Esophagus squamous epithelium (tissue), 5 donors: ENCODE results near the gene SEBOX. TPM values are rescaled to one million over a fixed set of nuclear protein-coding genes. Genes with fewer than 3 reads are reported as not detected.
A peak's percentile ranks its signal among the peaks of the same experiment; 100 is the strongest.

Source experiments
- DNase-seq: peaks from one replicate; lab custom pipeline; 2025; lab: John Stamatoyannopoulos, UW
- H3K27ac ChIP-seq, 4 donors: fragments of 200-600 bp; sonication (generic); one replicate each; pipeline ENCODE4 v1.5.1; 2016 to 2019; ENCODE audit warnings: mild to moderate bottlenecking in 1 of 4
- H3K27me3 ChIP-seq, 4 donors: fragments of 200-600 bp; sonication (generic); 1 replicate in 3 of 4; 2 replicates in 1 of 4; pipeline versions ENCODE4 v1.5.1 to v1.6.0; 2017 to 2021; ENCODE audit warnings: antibody characterized with exemption in 1 of 4
- H3K36me3 ChIP-seq, 3 donors: fragments of 200-600 bp; sonication (generic); one replicate each; pipeline ENCODE4 v1.5.1; 2016 to 2019
- H3K4me1 ChIP-seq, 3 donors: fragments of 200-600 bp; sonication (generic); one replicate each; pipeline ENCODE4 v1.5.1; 2017 to 2019
- H3K4me3 ChIP-seq, 4 donors: fragments of 200-600 bp; sonication (generic); 1 replicate in 3 of 4; 2 replicates in 1 of 4; pipeline ENCODE4 v1.5.1; 2016 to 2019; ENCODE audit warnings: mild to moderate bottlenecking in 2 of 4, moderate library complexity in 1 of 4
- H3K9me3 ChIP-seq, 3 donors: fragments of 200-600 bp; sonication (generic); one replicate each; pipeline ENCODE4 v1.5.1; 2016 to 2019
- CTCF ChIP-seq, 6 experiments: fragments of 450-650 bp in 4 of 6; fragments of 200-600 bp in 2 of 6; sonication (generic) in 2 of 6; IDR thresholded peaks; one replicate each; pipeline ENCODE4 v1.5.1; 2016 to 2019; ENCODE audit warnings: antibody characterized with exemption in 6 of 6, mild to moderate bottlenecking in 4 of 6, moderate library complexity in 4 of 6
- POLR2A ChIP-seq, 4 donors: fragments of 450-650 bp; IDR thresholded peaks; one replicate each; pipeline ENCODE4 v1.6.1; 2017; ENCODE audit warnings: antibody characterized with exemption in 4 of 4, mild to moderate bottlenecking in 4 of 4, moderate library complexity in 3 of 4
- whole genome bisulfite sequencing, 2 donors: methylation state at CpG; one replicate each; pipeline ENCODE4 v1.1.5; 2018; 5-methylcytosine and 5-hydroxymethylcytosine counted together
- intact Hi-C: fragments of 100-400 bp; cut with DNase I; formaldehyde crosslinking; loops from one replicate; pipeline ENCODE4 v1.15.0; 2022
- total RNA-seq, 4 donors: library from RNA; depleted of rRNA; stranded (reverse); fragments of >200 nt; gene quantifications; one replicate each; pipeline ENCODE4 v1.1.0, GENCODE V29; 2016
- donor health status: DM: yes; HTN: yes; CAD: no.

Gene SEBOX
- total RNA-seq, 4 donors from 2014 or later: not detected

DNA sequence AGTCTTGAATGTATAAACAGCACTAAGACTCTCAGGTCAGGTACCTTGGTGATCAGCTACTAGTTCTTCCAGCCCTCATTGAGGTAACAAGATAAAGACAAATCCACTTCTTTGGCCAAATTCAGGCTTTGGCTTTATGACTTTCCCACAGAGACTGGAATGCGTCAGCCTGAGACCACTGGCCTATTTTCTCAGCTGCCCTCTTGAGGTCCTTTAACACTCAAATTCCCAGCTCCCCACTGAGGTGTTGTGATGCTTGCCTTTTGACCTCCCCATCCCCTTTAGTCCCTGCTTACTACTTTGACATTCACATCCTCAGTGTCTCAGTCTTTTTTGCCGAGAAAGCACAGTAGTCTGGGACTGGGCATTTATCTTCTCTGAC, 18.8 kb downstream of the SEBOX start:
- peaks cover 40 to 100% (median 81%) of the 10 kb centered on the region in 3 donors for H3K36me3 ChIP-seq
- TF ChIP-seq CTCF (IDR thresholded peaks at IDR 0.05) (no peak), POLR2A (IDR thresholded peaks at IDR 0.05) (no peak)
- intact Hi-C loops: no loop called here
- H3K9me3 ChIP-seq: no peaks in the 10 kb centered on the region
- no peak for DNase-seq
- no peaks in the 10 kb centered on the region for H3K27me3 ChIP-seq
- peak overlapping the region in 1 of 4 donors; percentile 70 for H3K27ac ChIP-seq
- no peak overlapping the region for H3K4me3 ChIP-seq
- WGBS, 2 donors: 90 to 94% methylated on average over 2 of the region's 2 CpGs
- peaks cover 5 to 26% (median 13%) of the 10 kb centered on the region in 3 donors for H3K4me1 ChIP-seq

DNA sequence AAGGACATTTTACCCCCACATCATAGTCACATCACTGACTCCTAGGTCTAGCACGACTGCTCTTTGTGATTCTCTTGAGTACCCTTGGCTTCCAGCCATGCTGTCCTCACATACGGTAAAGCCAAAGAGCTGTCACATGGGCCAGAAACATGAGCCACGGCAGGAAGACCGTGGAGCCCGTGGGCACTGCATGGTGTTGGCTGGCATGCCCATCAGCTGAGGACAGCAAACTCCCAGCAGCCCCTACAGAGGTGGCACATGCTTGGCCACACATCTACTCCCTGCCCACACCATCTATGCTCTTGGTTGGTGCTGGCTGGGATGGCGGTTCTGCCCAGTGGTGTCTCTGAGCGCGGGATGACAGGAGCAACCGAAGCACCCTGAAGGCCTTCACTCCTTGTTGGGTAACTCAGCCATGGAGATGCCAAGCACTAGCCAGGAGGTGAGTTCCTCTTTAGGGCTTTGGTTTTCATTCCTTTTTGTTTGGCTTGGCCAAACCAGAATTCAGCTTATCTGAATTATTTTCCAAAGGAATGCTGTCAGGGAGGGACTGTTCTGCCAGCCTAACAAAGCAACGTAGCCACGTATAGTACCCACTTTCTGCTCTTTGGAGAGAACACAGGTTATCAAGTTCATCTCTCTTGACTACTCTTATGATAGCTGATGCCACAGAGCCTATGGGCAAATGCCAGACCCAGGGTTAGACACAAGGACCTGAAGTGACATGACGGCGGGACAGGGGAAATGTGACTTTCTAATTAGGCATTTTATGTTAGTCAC, 19.4 kb downstream of the SEBOX start:
- H3K4me1 ChIP-seq: peaks cover 5 to 26% (median 13%) of the 10 kb centered on the region in 3 donors
- no peak for TF ChIP-seq CTCF (IDR thresholded peaks at IDR 0.05)
- TF ChIP-seq POLR2A (IDR thresholded peaks at IDR 0.05): no peak
- intact Hi-C loops: no loop called here
- H3K27me3 ChIP-seq: no peaks in the 10 kb centered on the region
- H3K4me3 ChIP-seq: no peak overlapping the region
- H3K9me3 ChIP-seq: no peaks in the 10 kb centered on the region
- peak overlapping the region in 1 of 4 donors; percentile 70 for H3K27ac ChIP-seq
- peaks cover 38 to 100% (median 80%) of the 10 kb centered on the region in 3 donors for H3K36me3 ChIP-seq
- no peak for DNase-seq
- WGBS, 2 donors: 66 to 77% methylated on average over 11 to 12 of the region's 13 CpGs

- WGBS, 2 donors: 87 to 93% methylated on average over 3 to 12 of the region's 19 CpGs
- H3K4me1 ChIP-seq: peaks cover 5 to 37% (median 14%) of the 10 kb centered on the region in 3 donors
- TF ChIP-seq CTCF (IDR thresholded peaks at IDR 0.05) (no peak), POLR2A (IDR thresholded peaks at IDR 0.05) (no peak)
- H3K4me3 ChIP-seq: no peak overlapping the region
- DNase-seq: no peak
- peaks cover 40 to 100% (median 83%) of the 10 kb centered on the region in 3 donors for H3K36me3 ChIP-seq
- no peaks in the 10 kb centered on the region for H3K27me3 ChIP-seq
- H3K9me3 ChIP-seq: no peaks in the 10 kb centered on the region
- intact Hi-C loops: no loop called here
- H3K27ac ChIP-seq: no peak overlapping the region
Observed at GRCh38 chr17:28344435-28344901, 20.5 kb downstream of the SEBOX start.

- 67% methylated on average over 4 of the region's 9 CpGs; no CpG with 5 or more reads in 1 of the 2 donors for WGBS, 2 donors
- no peak overlapping the region for H3K27ac ChIP-seq
Observed at GRCh38 chr17:28344011-28344410, 21.0 kb downstream of the SEBOX start.

More at GRCh38 chr17:28344011-28344410, 21.0 kb downstream of the SEBOX start:
- Histone ChIP-seq H3K27me3 (no peaks in the 10 kb centered on the region), H3K36me3 (peaks cover 40 to 96% (median 81%) of the 10 kb centered on the region in 3 donors), H3K4me3 (no peak overlapping the region), H3K9me3 (no peaks in the 10 kb centered on the region), H3K4me1 (peaks cover 5 to 42% (median 18%) of the 10 kb centered on the region in 3 donors)
- TF ChIP-seq CTCF (IDR thresholded peaks at IDR 0.05) (no peak), POLR2A (IDR thresholded peaks at IDR 0.05) (no peak)
- DNase-seq: no peak
- intact Hi-C loops: no loop called here
